Esophagus muscularis mucosa (tissue), 4 donors: ENCODE results near the gene PCDHGB5. TPM values are rescaled to one million over a fixed set of nuclear protein-coding genes. Genes with fewer than 3 reads are reported as not detected.
"Not testable (repeated sequence)": the region's sequence is repeated elsewhere in the genome, so short reads cannot be mapped to it uniquely, and the experiment has no call there.

Experiments
- DNase-seq: peaks from one replicate; pipeline ENCODE4 v3.0.0-alpha.2; 2017; ENCODE audit errors: extremely low spot score
- H3K27ac ChIP-seq, 4 donors: fragments of 200-600 bp; sonication (generic); replicated peaks in 1 of 4; 1 replicate in 3 of 4; 2 replicates in 1 of 4; pipeline ENCODE4 v1.5.1; 2016 to 2019; ENCODE audit warnings: mild to moderate bottlenecking in 1 of 4
- H3K27me3 ChIP-seq, 4 donors: fragments of 200-600 bp; sonication (generic); one replicate each; pipeline versions ENCODE4 v1.5.1 to v1.6.0; 2016 to 2019
- H3K36me3 ChIP-seq, 4 donors: fragments of 200-600 bp; sonication (generic); one replicate each; pipeline ENCODE4 v1.5.1; 2016 to 2019
- H3K4me1 ChIP-seq, 4 donors: fragments of 200-600 bp; sonication (generic); one replicate each; pipeline ENCODE4 v1.5.1; 2016 to 2019
- H3K4me3 ChIP-seq, 4 donors: fragments of 200-600 bp; sonication (generic); 1 replicate in 2 of 4; 2 replicates in 2 of 4; pipeline ENCODE4 v1.5.1; 2016 to 2019; ENCODE audit warnings: mild to moderate bottlenecking in 4 of 4, moderate library complexity in 1 of 4
- H3K9me3 ChIP-seq, 4 donors: fragments of 200-600 bp; sonication (generic); 1 replicate in 3 of 4; 2 replicates in 1 of 4; pipeline ENCODE4 v1.5.1; 2016 to 2019
- CTCF ChIP-seq, 3 experiments: fragments of 200-600 bp in 2 of 3; fragments of 450-650 bp in 1 of 3; sonication (generic) in 2 of 3; IDR thresholded peaks; one replicate each; pipeline ENCODE4 v1.5.1; 2017 to 2019; ENCODE audit warnings: antibody characterized with exemption in 3 of 3, mild to moderate bottlenecking in 2 of 3, moderate library complexity in 1 of 3
- EP300 ChIP-seq: sonication (generic); formaldehyde crosslinking; IDR thresholded peaks from one replicate; pipeline ENCODE4 v1.6.1; 2017; ENCODE audit warnings: antibody characterized with exemption
- POLR2A ChIP-seq: fragments of 450-650 bp; IDR thresholded peaks from one replicate; pipeline ENCODE4 v1.6.1; 2017; ENCODE audit warnings: antibody characterized with exemption, moderate library complexity, mild to moderate bottlenecking, low read depth
- POLR2AphosphoS5 ChIP-seq, 2 donors: sonication (generic); formaldehyde crosslinking; IDR thresholded peaks; one replicate each; pipeline ENCODE4 v1.6.1; 2017; ENCODE audit warnings: antibody characterized with exemption in 2 of 2
- WGBS: methylation state at CpG from one replicate; pipeline ENCODE4 v1.1.5; 2018; 5-methylcytosine and 5-hydroxymethylcytosine counted together
- intact Hi-C: fragments of 100-400 bp; cut with DNase I; formaldehyde crosslinking; loops from one replicate; pipeline ENCODE4 v1.15.1; 2023
- total RNA-seq, 4 donors: library from RNA; depleted of rRNA; stranded (reverse); fragments of >200 nt; gene quantifications; one replicate each; pipeline versions ENCODE4 v1.1.0 to v1.2.1, GENCODE V29; 2016

Gene PCDHGB5
- total RNA-seq, 4 donors from 2014 or later, result 4.8 to 10.0 (median 7.8) TPM

GRCh38 chr5:141413540-141414069 lies 15.9 kb downstream of the PCDHGB5 start:
- DNase-seq, result no peak
- peak overlapping the region; percentile 24 to 41 (median 32) for H3K4me3 ChIP-seq
- WGBS, result 18% methylated on average over 25 of the region's 25 CpGs
- H3K9me3 ChIP-seq, result peaks cover 10 to 98% (median 92%) of the 10 kb centered on the region in 4 donors
- H3K27ac ChIP-seq, result no peak overlapping the region
- intact Hi-C loops, result loop anchor here (10.0 kb wide), 1 partner anchor 111 kb away; no protein-coding TSS in a partner anchor
- TF ChIP-seq POLR2A (no peak), POLR2AphosphoS5 (IDR thresholded peaks at IDR 0.05) (no peak), EP300 (no peak), CTCF (IDR thresholded peaks at IDR 0.05) (no peak)
- peaks cover 0 to 7% (median 0%) of the 10 kb centered on the region in 4 donors for H3K4me1 ChIP-seq
- no peaks in the 10 kb centered on the region for H3K27me3 ChIP-seq
- peaks cover 0 to 6% (median 2%) of the 10 kb centered on the region in 4 donors for H3K36me3 ChIP-seq

- H3K27ac ChIP-seq, H3K36me3 ChIP-seq, H3K4me3 ChIP-seq, H3K27me3 ChIP-seq, DNase-seq: not testable (repeated sequence)
- Histone ChIP-seq H3K9me3 (peaks cover 4 to 98% (median 92%) of the 10 kb centered on the region in 4 donors), H3K4me1 (peaks cover 0 to 15% (median 3%) of the 10 kb centered on the region in 4 donors)
- WGBS, result 50% methylated on average over 10 of the region's 46 CpGs
- intact Hi-C loops, result loop anchor here (5.0 to 10.0 kb wide), 2 partner anchors 110 to 143 kb away; no protein-coding TSS in a partner anchor
Observed at GRCh38 chr5:141414548-141415274, 17.0 kb downstream of the PCDHGB5 start.

GRCh38 chr5:141415275-141415618 lies 17.5 kb downstream of the PCDHGB5 start:
- DNase-seq, H3K4me3 ChIP-seq, H3K36me3 ChIP-seq, H3K27ac ChIP-seq, H3K27me3 ChIP-seq: not testable (repeated sequence)
- intact Hi-C loops, result loop anchor here (5.0 to 10.0 kb wide), 2 partner anchors 110 to 142 kb away; no protein-coding TSS in a partner anchor
- Histone ChIP-seq H3K4me1 (peaks cover 0 to 17% (median 4%) of the 10 kb centered on the region in 4 donors), H3K9me3 (peaks cover 9 to 98% (median 92%) of the 10 kb centered on the region in 4 donors)
- WGBS, result 34% methylated on average over 17 of the region's 24 CpGs

- TF ChIP-seq CTCF (IDR thresholded peaks at IDR 0.05), result peak; percentile 56 to 69 (median 64)
- TF ChIP-seq POLR2AphosphoS5 (IDR thresholded peaks at IDR 0.05), result peak in 1 of 2 donors; percentile 13
- WGBS, result 10% methylated on average over 28 of the region's 47 CpGs
- H3K9me3 ChIP-seq, result peaks cover 17 to 98% (median 95%) of the 10 kb centered on the region in 4 donors
- H3K36me3 ChIP-seq, result peaks cover 4 to 13% (median 8%) of the 10 kb centered on the region in 4 donors
- peak within 1 kb of the TSS; percentile 48 to 57 (median 49) for H3K4me3 ChIP-seq
- not testable (repeated sequence) for DNase-seq, H3K27me3 ChIP-seq
- H3K4me1 ChIP-seq, result peaks cover 0 to 17% (median 6%) of the 10 kb centered on the region in 4 donors
- intact Hi-C loops, result loop anchor here (5.0 to 10.0 kb wide), 2 partner anchors 107 to 140 kb away; no protein-coding TSS in a partner anchor
- H3K27ac ChIP-seq, result peak within 1 kb of the TSS; percentile 50 to 73 (median 58)
Observed at GRCh38 chr5:141417494-141418172, 19.9 kb downstream of the PCDHGB5 start, which contains the start of gene PCDHGB7. PCDHGB7 (plus strand) TSS chr5:141417677; CDS start chr5:141417860, 183 bp downstream.

GRCh38 chr5:141419074-141419880 lies 21.5 kb downstream of the PCDHGB5 start:
- peaks cover 24 to 98% (median 95%) of the 10 kb centered on the region in 4 donors for H3K9me3 ChIP-seq

More at GRCh38 chr5:141419074-141419880, 21.5 kb downstream of the PCDHGB5 start:
- Histone ChIP-seq H3K36me3 (peaks cover 4 to 13% (median 5%) of the 10 kb centered on the region in 4 donors), H3K4me1 (peaks cover 0 to 17% (median 6%) of the 10 kb centered on the region in 4 donors), H3K27me3 (no peaks in the 10 kb centered on the region), H3K4me3 (peak overlapping the region in 1 of 4 donors; percentile 7), H3K27ac (no peak overlapping the region)
- TF ChIP-seq POLR2A (no peak), POLR2AphosphoS5 (IDR thresholded peaks at IDR 0.05) (no peak), CTCF (IDR thresholded peaks at IDR 0.05) (no peak), EP300 (no peak)
- DNase-seq, result peak; percentile 62
- intact Hi-C loops, result loop anchor here (5.0 to 10.0 kb wide), 2 partner anchors 106 to 138 kb away; no protein-coding TSS in a partner anchor
- 27% methylated on average over 23 of the region's 74 CpGs for WGBS
